ENCODE results near the gene ADAMTS6. TPM values are rescaled to one million over a fixed set of nuclear protein-coding genes. Genes with fewer than 3 reads are reported as not detected.
A peak's percentile ranks its signal among the peaks of the same experiment; 100 is the strongest.

The ADAMTS6 gene
- total and polyA plus RNA-seq, 11 donors = 0.28 to 4.3 (median 3.0) TPM

DNA sequence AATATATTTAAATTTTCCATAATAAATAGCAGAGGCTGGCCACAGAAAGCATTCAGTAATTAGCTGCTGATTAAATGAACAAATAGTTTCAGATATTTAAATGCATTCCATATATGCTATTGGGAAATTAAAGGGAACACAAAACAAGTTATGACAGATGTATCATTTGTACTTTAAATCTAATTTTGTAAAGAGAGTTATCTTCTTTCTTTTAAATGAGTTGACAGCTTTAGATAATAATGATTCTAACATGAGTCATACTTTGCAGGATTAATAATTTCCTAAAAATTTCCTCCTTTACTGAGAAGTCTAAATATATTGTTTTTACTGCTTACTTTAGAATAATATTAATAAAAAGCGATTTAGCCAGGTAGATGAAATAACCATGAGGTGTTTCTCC, 320.1 kb downstream of the ADAMTS6 start:
- DNase-seq (no peak), ATAC-seq (no peak)
- no peak for TF ChIP-seq CTCF (IDR thresholded peaks at IDR 0.05)
- TF ChIP-seq POLR2A (IDR thresholded peaks at IDR 0.05) = no peak

GRCh38 chr5:65157906-65158603, 323.7 kb downstream of the ADAMTS6 start:
- intact Hi-C loops (cut with DNase I) = no loop called here
- no peak for TF ChIP-seq CTCF (IDR thresholded peaks at IDR 0.05)
- TF ChIP-seq POLR2A (IDR thresholded peaks at IDR 0.05) = no peak
- ATAC-seq (no peak), DNase-seq (no peak)
- Histone ChIP-seq H3K36me3 (no peaks in the 10 kb centered on the region), H3K9me3 (no peaks in the 10 kb centered on the region), H3K27me3 (no peaks in the 10 kb centered on the region), H3K4me1 (peaks cover 0 to 15% (median 2%) of the 10 kb centered on the region in 12 donors), H3K4me3 (no peak overlapping the region), H3K27ac (no peak overlapping the region)
- WGBS, 4 donors = 70 to 75% (median 73%) methylated on average over 4 of the region's 4 CpGs

More for the DNA sequence above, 320.1 kb downstream of the ADAMTS6 start:
- Histone ChIP-seq H3K4me3 (no peak overlapping the region), H3K36me3 (no peaks in the 10 kb centered on the region), H3K9me3 (no peaks in the 10 kb centered on the region), H3K27me3 (no peaks in the 10 kb centered on the region), H3K27ac (no peak overlapping the region), H3K4me1 (peaks cover 0 to 13% (median 2%) of the 10 kb centered on the region in 12 donors)
- WGBS, 4 donors = 78 to 92% (median 87%) methylated on average over 1 of the region's 1 CpG
- intact Hi-C loops (cut with DNase I) = no loop called here

GRCh38 chr5:65156933-65157332, 324.8 kb downstream of the ADAMTS6 start:
- peak in 1 of 5 donors; percentile 36 for DNase-seq
- H3K4me1 ChIP-seq = peaks cover 0 to 17% (median 2%) of the 10 kb centered on the region in 12 donors
- TF ChIP-seq CTCF (IDR thresholded peaks at IDR 0.05) = no peak
- no peak for TF ChIP-seq POLR2A (IDR thresholded peaks at IDR 0.05)
- WGBS, 4 donors = 49 to 60% (median 52%) methylated on average over 2 of the region's 2 CpGs
- intact Hi-C loops (cut with DNase I) = no loop called here
- ATAC-seq = peak in 3 of 4 donors; percentile 46 to 79 (median 47)
- no peaks in the 10 kb centered on the region for H3K36me3 ChIP-seq
- H3K27me3 ChIP-seq = no peaks in the 10 kb centered on the region
- H3K27ac ChIP-seq = peak overlapping the region in 2 of 12 donors; percentile 6 to 28
- no peaks in the 10 kb centered on the region for H3K9me3 ChIP-seq
- no peak overlapping the region for H3K4me3 ChIP-seq

DNA sequence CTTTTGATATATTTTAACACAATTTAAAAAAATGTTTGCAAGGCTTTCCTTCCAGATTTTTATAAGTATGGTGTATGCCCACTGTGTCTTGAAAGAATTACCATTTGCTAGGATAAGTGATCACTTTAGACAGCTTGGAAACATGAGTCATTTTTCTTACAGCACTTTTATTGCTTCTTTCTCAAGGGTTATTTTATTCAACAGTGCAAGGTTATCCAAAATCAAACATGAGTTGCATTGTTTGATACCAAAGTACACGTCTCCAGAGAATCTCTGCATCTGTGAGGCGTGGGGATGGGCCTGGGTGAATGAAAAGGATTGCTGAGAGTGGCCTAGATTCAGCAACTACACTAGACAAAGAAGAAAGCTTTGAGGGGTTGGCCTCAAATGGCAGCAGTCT, 329.6 kb downstream of the ADAMTS6 start:
- DNase-seq (no peak), ATAC-seq (peak in 1 of 4 donors; percentile 21)
- TF ChIP-seq CTCF (IDR thresholded peaks at IDR 0.05) (no peak), POLR2A (IDR thresholded peaks at IDR 0.05) (no peak)
- Histone ChIP-seq H3K9me3 (no peaks in the 10 kb centered on the region), H3K36me3 (no peaks in the 10 kb centered on the region), H3K4me1 (peaks cover 0 to 16% (median 4%) of the 10 kb centered on the region in 12 donors), H3K27ac (no peak overlapping the region), H3K27me3 (no peaks in the 10 kb centered on the region), H3K4me3 (no peak overlapping the region)
- 71 to 85% (median 78%) methylated on average over 2 of the region's 2 CpGs for WGBS, 4 donors
- intact Hi-C loops (cut with DNase I) = no loop called here

All from heart left ventricle (tissue), 16 donors.